Stimulated activated CD4-positive, alpha-beta T cell treated with anti-CD3 and anti-CD28 coated beads, Interleukin-12 subunit alpha, Interleukin-12 subunit beta, amount 100 ng/mL, for 4 hours (primary cell): ENCODE measurements around the gene RXRG.
A peak's percentile ranks its signal among the peaks of the same experiment; 100 is the strongest.
"Not testable (repeated sequence)": the region's sequence is repeated elsewhere in the genome, so short reads cannot be mapped to it uniquely, and the experiment has no call there.

Experiments
- DNase-seq: peaks from one replicate; pipeline ENCODE4 v3.0.0-alpha.2; 2020

Gene RXRG

GRCh38 chr1:165444897-165445370 is at the start of gene RXRG:
Gene RXRG (minus strand): TSS chr1:165445126. CDS start chr1:165444893, 233 bp downstream.
- peak; percentile 8 for DNase-seq

GRCh38 chr1:165492845-165493373 is 48.0 kb upstream of the RXRG start:
- DNase-seq, result no peak

- no peak for DNase-seq
These were observed 45.2 kb upstream of the RXRG start for GRCh38 chr1:165490175-165490574.

- DNase-seq, result no peak
These were observed 43.0 kb upstream of the RXRG start for GRCh38 chr1:165487921-165488320.

GRCh38 chr1:165486663-165487062 is 41.7 kb upstream of the RXRG start:
- DNase-seq, result no peak

GRCh38 chr1:165485716-165486115 is 40.8 kb upstream of the RXRG start:
- DNase-seq, result no peak

GRCh38 chr1:165484532-165484931 is 39.6 kb upstream of the RXRG start:
- no peak for DNase-seq

- DNase-seq, result no peak
These were observed 38.5 kb upstream of the RXRG start for GRCh38 chr1:165483412-165483811.

GRCh38 chr1:165481820-165482532 is 37.0 kb upstream of the RXRG start:
- no peak for DNase-seq

GRCh38 chr1:165476776-165477175 is 31.9 kb upstream of the RXRG start:
- no peak for DNase-seq

GRCh38 chr1:165474196-165474595 is 29.3 kb upstream of the RXRG start:
- DNase-seq, result no peak

- DNase-seq, result no peak
These were observed 28.2 kb upstream of the RXRG start for GRCh38 chr1:165473081-165473480.

- DNase-seq, result no peak
These were observed 23.9 kb upstream of the RXRG start for GRCh38 chr1:165468726-165469249.

- no peak for DNase-seq
These were observed 23.3 kb upstream of the RXRG start for GRCh38 chr1:165468253-165468652.

- DNase-seq, result no peak
These were observed 22.8 kb upstream of the RXRG start for GRCh38 chr1:165467706-165468105.

GRCh38 chr1:165463978-165464377 is 19.1 kb upstream of the RXRG start:
- no peak for DNase-seq

- not testable (repeated sequence) for DNase-seq
These were observed 14.8 kb upstream of the RXRG start for GRCh38 chr1:165459683-165460082.

- no peak for DNase-seq
These were observed 11.9 kb upstream of the RXRG start for GRCh38 chr1:165456861-165457260.

GRCh38 chr1:165456114-165456513 is 11.2 kb upstream of the RXRG start:
- no peak for DNase-seq

GRCh38 chr1:165455111-165455510 is 10.2 kb upstream of the RXRG start:
- no peak for DNase-seq

GRCh38 chr1:165454091-165454610 is 9.2 kb upstream of the RXRG start:
- no peak for DNase-seq

- no peak for DNase-seq
These were observed 7.6 kb upstream of the RXRG start for GRCh38 chr1:165452336-165453130.

- no peak for DNase-seq
These were observed 6.8 kb upstream of the RXRG start for GRCh38 chr1:165451691-165452090.
